Fibroblast of the aortic adventitia (primary cell): ENCODE measurements around the gene PSPH. TPM values are rescaled to one million over a fixed set of nuclear protein-coding genes. Genes with fewer than 3 reads are reported as not detected.
A peak's percentile ranks its signal among the peaks of the same experiment; 100 is the strongest.

Experiments used
- DNase-seq: peaks from one replicate; pipeline ENCODE4 v3.0.0-alpha.2; 2010; ENCODE audit warnings: low read depth
- H3K4me3 ChIP-seq: 2 replicates; pipeline ENCODE4 v1.5.1; 2011; ENCODE audit warnings: low read depth, mild to moderate bottlenecking, control low read depth, low read length, moderate library complexity
- small RNA-seq: library from RNA; depleted of rRNA; stranded (forward); fragments of <200 nt; gene quantifications from one replicate; pipeline ENCODE3, GENCODE V24; 2012
- total RNA-seq: library from RNA; depleted of rRNA; stranded (reverse); fragments of >200 nt; gene quantifications from 2 replicates; pipeline ENCODE4 v1.2.3, GENCODE V29; 2012; ENCODE audit warnings: low replicate concordance
- TF ChIP-seq, protein P1 (sequence below): IDR thresholded peaks from 2 replicates; pipeline ENCODE4 v1.5.1; 2011; ENCODE audit warnings: mild to moderate bottlenecking, low read length, control low read depth, inconsistent platforms; ENCODE audit not compliant: insufficient read depth

The PSPH gene
- total RNA-seq, 1 donor: 84.3 TPM

DNA sequence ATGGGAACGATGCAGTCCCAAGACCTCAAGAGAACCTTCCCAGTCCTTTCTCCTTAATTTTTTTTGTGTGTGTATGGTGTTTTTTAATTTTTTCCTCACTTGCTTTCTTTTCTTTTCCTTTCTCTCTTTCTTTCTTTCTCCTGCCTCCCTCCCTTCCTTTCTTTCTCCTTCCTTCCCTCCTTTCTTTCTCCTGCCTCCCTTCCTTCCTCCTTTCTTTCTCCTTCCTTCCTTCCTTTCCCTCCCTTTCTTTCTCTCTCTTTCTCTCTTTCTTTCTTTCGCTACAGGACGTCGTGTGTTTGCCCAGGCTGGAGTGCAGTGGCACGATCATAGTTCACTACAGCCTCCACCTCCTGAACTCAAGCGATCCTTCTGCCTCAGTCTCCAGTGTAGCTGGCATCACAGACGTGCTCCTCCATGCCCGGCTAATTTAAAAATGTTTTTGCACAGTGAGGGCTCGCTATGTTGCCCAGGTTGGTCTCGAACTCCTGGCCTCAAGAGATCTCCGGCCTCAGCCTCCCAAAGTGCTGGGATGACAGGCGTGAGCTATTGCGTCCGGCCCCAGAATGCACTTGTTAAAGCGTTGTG lies 87.6 kb downstream of the PSPH start:
- no peak for DNase-seq
- H3K4me3 ChIP-seq: peak overlapping the region; percentile 73
- TF ChIP-seq, protein P1, sequence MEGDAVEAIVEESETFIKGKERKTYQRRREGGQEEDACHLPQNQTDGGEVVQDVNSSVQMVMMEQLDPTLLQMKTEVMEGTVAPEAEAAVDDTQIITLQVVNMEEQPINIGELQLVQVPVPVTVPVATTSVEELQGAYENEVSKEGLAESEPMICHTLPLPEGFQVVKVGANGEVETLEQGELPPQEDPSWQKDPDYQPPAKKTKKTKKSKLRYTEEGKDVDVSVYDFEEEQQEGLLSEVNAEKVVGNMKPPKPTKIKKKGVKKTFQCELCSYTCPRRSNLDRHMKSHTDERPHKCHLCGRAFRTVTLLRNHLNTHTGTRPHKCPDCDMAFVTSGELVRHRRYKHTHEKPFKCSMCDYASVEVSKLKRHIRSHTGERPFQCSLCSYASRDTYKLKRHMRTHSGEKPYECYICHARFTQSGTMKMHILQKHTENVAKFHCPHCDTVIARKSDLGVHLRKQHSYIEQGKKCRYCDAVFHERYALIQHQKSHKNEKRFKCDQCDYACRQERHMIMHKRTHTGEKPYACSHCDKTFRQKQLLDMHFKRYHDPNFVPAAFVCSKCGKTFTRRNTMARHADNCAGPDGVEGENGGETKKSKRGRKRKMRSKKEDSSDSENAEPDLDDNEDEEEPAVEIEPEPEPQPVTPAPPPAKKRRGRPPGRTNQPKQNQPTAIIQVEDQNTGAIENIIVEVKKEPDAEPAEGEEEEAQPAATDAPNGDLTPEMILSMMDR: no peak

DNA sequence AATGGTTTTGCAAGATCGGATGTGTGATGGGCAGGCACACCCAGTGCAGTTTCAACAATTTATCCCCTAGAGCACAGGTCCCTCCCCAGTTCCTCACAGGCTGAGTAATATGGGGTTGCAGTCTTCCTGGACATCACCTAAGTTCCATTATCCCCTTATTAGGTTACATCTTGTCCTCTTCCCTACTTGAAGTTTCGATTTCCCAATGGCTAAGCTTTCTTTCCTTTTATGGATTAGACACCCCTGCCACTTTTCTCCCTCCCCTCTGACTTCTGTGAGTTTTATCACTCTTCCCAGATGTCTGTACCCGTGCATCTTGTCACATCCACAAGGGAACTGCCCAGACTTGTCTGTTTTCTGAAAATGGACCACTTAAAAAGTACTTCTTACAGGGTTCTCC lies 89.2 kb downstream of the PSPH start:
- no peak for DNase-seq
- H3K4me3 ChIP-seq: no peak overlapping the region
- TF ChIP-seq, protein P1: no peak

Small RNA genes lying within 50 kb of the gene (small RNA-seq; reads per million reads assigned to genes)
- not detected for gene SNORA15
- gene SNORA22B: 0.32 reads per million

Other genes starting within 250 kb of the PSPH start
- gene SEPTIN14, start 188.7 kb downstream of the PSPH start, total RNA-seq: not detected in 2 replicates
- gene ZNF713, start 164.0 kb downstream of the PSPH start, total RNA-seq: 2.9 and 16.8 TPM in 2 replicates
- gene MRPS17, start 99.6 kb downstream of the PSPH start, total RNA-seq: 9.0 and 15.8 TPM in 2 replicates
- gene NIPSNAP2, start 86.9 kb downstream of the PSPH start, total RNA-seq: 32.2 and 55.0 TPM in 2 replicates
- 188 and 193 TPM in 2 replicates for gene CCT6A, start 321 bp upstream of the PSPH start, total RNA-seq
- 177 and 199 TPM in 2 replicates for gene SUMF2, start 12.8 kb upstream of the PSPH start, total RNA-seq
- 2.3 and 3.4 TPM in 2 replicates for gene PHKG1, start 41.5 kb upstream of the PSPH start, total RNA-seq
- gene CHCHD2, start 55.0 kb upstream of the PSPH start, total RNA-seq: 175 and 348 TPM in 2 replicates
- gene NUPR2, start 65.0 kb upstream of the PSPH start, total RNA-seq: not detected in 2 replicates